Activated naive CD4-positive, alpha-beta T cell treated with Interleukin-2 at 50 U/mL for 16 hours (primary cell): ENCODE measurements around the gene ZGRF1.
"Not testable (repeated sequence)": the region's sequence is repeated elsewhere in the genome, so short reads cannot be mapped to it uniquely, and the experiment has no call there.

Experiments used
- DNase-seq: peaks from one replicate; pipeline ENCODE4 v3.0.0-alpha.2; 2020

The ZGRF1 gene

GRCh38 chr4:112557676-112558411 lies 78.9 kb downstream of the ZGRF1 start:
- DNase-seq, result no peak

GRCh38 chr4:112554271-112554670 lies 82.4 kb downstream of the ZGRF1 start:
- not testable (repeated sequence) for DNase-seq

GRCh38 chr4:112552668-112553067 lies 84.0 kb downstream of the ZGRF1 start:
- no peak for DNase-seq

- DNase-seq, result no peak
Observed at GRCh38 chr4:112550728-112551127, 86.0 kb downstream of the ZGRF1 start.

GRCh38 chr4:112546476-112546875 lies 90.2 kb downstream of the ZGRF1 start:
- no peak for DNase-seq

GRCh38 chr4:112545346-112545745 lies 91.4 kb downstream of the ZGRF1 start:
- DNase-seq, result no peak

GRCh38 chr4:112540695-112541094 lies 96.0 kb downstream of the ZGRF1 start:
- no peak for DNase-seq

- no peak for DNase-seq
Observed at GRCh38 chr4:112536123-112536522, 100.6 kb downstream of the ZGRF1 start.

GRCh38 chr4:112532267-112532666 lies 104.4 kb downstream of the ZGRF1 start:
- no peak for DNase-seq

GRCh38 chr4:112531146-112531545 lies 105.6 kb downstream of the ZGRF1 start:
- no peak for DNase-seq

- DNase-seq, result no peak
Observed at GRCh38 chr4:112526061-112526460, 110.6 kb downstream of the ZGRF1 start.

- DNase-seq, result peak; percentile 77
Observed at GRCh38 chr4:112523764-112524505, 112.8 kb downstream of the ZGRF1 start.

- DNase-seq, result peak; percentile 43
Observed at GRCh38 chr4:112523008-112523721, 113.5 kb downstream of the ZGRF1 start.

GRCh38 chr4:112522431-112522830 lies 114.3 kb downstream of the ZGRF1 start:
- DNase-seq, result not testable (repeated sequence)

- no peak for DNase-seq
Observed at GRCh38 chr4:112521123-112522023, 115.3 kb downstream of the ZGRF1 start.

- no peak for DNase-seq
Observed at GRCh38 chr4:112520598-112521122, 116.0 kb downstream of the ZGRF1 start.

- DNase-seq, result no peak
Observed at GRCh38 chr4:112519689-112520597, 116.8 kb downstream of the ZGRF1 start.

- no peak for DNase-seq
Observed at GRCh38 chr4:112518675-112519074, 118.0 kb downstream of the ZGRF1 start.

GRCh38 chr4:112517911-112518310 lies 118.8 kb downstream of the ZGRF1 start:
- no peak for DNase-seq

GRCh38 chr4:112517067-112517634 lies 119.6 kb downstream of the ZGRF1 start:
- DNase-seq, result no peak
